Stomach (tissue), 9 donors: ENCODE measurements around the gene ZNF14. TPM values are rescaled to one million over a fixed set of nuclear protein-coding genes. Genes with fewer than 3 reads are reported as not detected.

Source experiments
- DNase-seq, 2 donors: peaks; one replicate each; pipeline versions ENCODE4 v3.0.0 to v3.0.0-alpha.2; 2013 to 2019
- H3K27ac ChIP-seq, 5 donors: fragments of 200-600 bp in 4 of 5; sonication (generic) in 4 of 5; one replicate each; pipeline ENCODE4 v1.5.1; 2013 to 2019; ENCODE audit warnings: mild to moderate bottlenecking in 1 of 5, moderate library complexity in 1 of 5
- H3K27me3 ChIP-seq, 3 donors: fragments of 200-600 bp; sonication (generic); one replicate each; pipeline ENCODE4 v1.5.1; 2017 to 2019; ENCODE audit warnings: mixed run types in 1 of 3
- H3K36me3 ChIP-seq, 4 donors: fragments of 200-600 bp; sonication (generic); 1 replicate in 3 of 4; 2 replicates in 1 of 4; pipeline ENCODE4 v1.5.1; 2016 to 2019
- H3K4me1 ChIP-seq, 4 donors: fragments of 200-600 bp; sonication (generic); one replicate each; pipeline ENCODE4 v1.5.1; 2016 to 2019
- H3K4me3 ChIP-seq, 4 donors: fragments of 200-600 bp; sonication (generic) in 3 of 4; one replicate each; pipeline ENCODE4 v1.5.1; 2016 to 2019; ENCODE audit warnings: mild to moderate bottlenecking in 1 of 4
- H3K9me3 ChIP-seq, 4 donors: fragments of 200-600 bp; sonication (generic); one replicate each; pipeline ENCODE4 v1.5.1; 2016 to 2019
- CTCF ChIP-seq, 7 experiments: fragments of 450-650 bp in 4 of 7; fragments of 200-600 bp in 3 of 7; sonication (generic) in 3 of 7; IDR thresholded peaks; one replicate each; pipeline ENCODE4 v1.5.1; 2016 to 2019; ENCODE audit warnings: antibody characterized with exemption in 7 of 7, control low read depth in 2 of 7, mild to moderate bottlenecking in 1 of 7
- EP300 ChIP-seq: sonication (generic); formaldehyde crosslinking; IDR thresholded peaks from one replicate; pipeline ENCODE4 v1.6.1; 2017; ENCODE audit warnings: antibody characterized with exemption
- POLR2A ChIP-seq, 4 donors: fragments of 450-650 bp; IDR thresholded peaks; one replicate each; pipeline ENCODE4 v1.6.1; 2016; ENCODE audit warnings: antibody characterized with exemption in 4 of 4, control low read depth in 2 of 4, mild to moderate bottlenecking in 1 of 4, moderate library complexity in 1 of 4
- POLR2AphosphoS5 ChIP-seq, 3 donors: sonication (generic); formaldehyde crosslinking; IDR thresholded peaks; one replicate each; pipeline ENCODE4 v1.6.1; 2016; ENCODE audit warnings: antibody characterized with exemption in 3 of 3
- WGBS, 5 donors: extraction: QIAGEN DNeasy Blood & Tissue Kit in 3 of 5; methylation state at CpG; one replicate each; pipeline versions ENCODE4 v1.1.5 to v1.1.7; 2013 to 2018; 5-methylcytosine and 5-hydroxymethylcytosine counted together
- intact Hi-C: fragments of 100-400 bp; cut with DNase I; formaldehyde crosslinking; loops from one replicate; pipeline ENCODE4 v1.15.1; 2023; ENCODE audit warnings: low total_unique reads
- polyA plus RNA-seq, 3 donors: library from polyadenylated mRNA; stranded (reverse); fragments of 200-250 nt; gene quantifications; one replicate each; pipeline ENCODE4 v1.2.3, GENCODE V29; 2013
- total RNA-seq, 5 donors: library from RNA; depleted of rRNA; stranded (reverse); fragments of >200 nt; gene quantifications; one replicate each; pipeline versions ENCODE4 v1.1.0 to v1.2.3, GENCODE V29; 2014 to 2016
- donor health status: healthy with polysubstance abuse.
- donor health status: Bipolar disorder and iron deficiency.
- donor health status: healthy.

ZNF14 gene
- total and polyA plus RNA-seq, 8 donors, result 0.29 to 13.2 (median 4.3) TPM

GRCh38 chr19:19758164-19758563, 25.3 kb upstream of the ZNF14 start:
- DNase-seq, result no peak
- WGBS, 5 donors, result 86 to 95% (median 89%) methylated on average over 4 of the region's 4 CpGs
- intact Hi-C loops, result no loop called here

GRCh38 chr19:19752760-19753403, 20.0 kb upstream of the ZNF14 start:
- intact Hi-C loops, result no loop called here
- no peaks in the 10 kb centered on the region for H3K4me1 ChIP-seq
- no peak overlapping the region for H3K4me3 ChIP-seq
- H3K36me3 ChIP-seq, result peaks cover 0 to 4% (median 0%) of the 10 kb centered on the region in 4 donors
- 91 to 96% (median 93%) methylated on average over 6 to 11 of the region's 11 CpGs for WGBS, 5 donors
- H3K9me3 ChIP-seq, result peaks cover 0 to 13% (median 3%) of the 10 kb centered on the region in 4 donors
- no peak overlapping the region for H3K27ac ChIP-seq
- TF ChIP-seq POLR2A (IDR thresholded peaks at IDR 0.05) (no peak), CTCF (IDR thresholded peaks at IDR 0.05) (no peak), EP300 (no peak), POLR2AphosphoS5 (IDR thresholded peaks at IDR 0.05) (no peak)
- H3K27me3 ChIP-seq, result peaks cover 0 to 4% (median 0%) of the 10 kb centered on the region in 3 donors
- DNase-seq, result no peak

More at GRCh38 chr19:19758164-19758563, 25.3 kb upstream of the ZNF14 start:
- H3K4me1 ChIP-seq, result no peaks in the 10 kb centered on the region
- no peaks in the 10 kb centered on the region for H3K27me3 ChIP-seq
- peaks cover 0 to 16% (median 9%) of the 10 kb centered on the region in 4 donors for H3K36me3 ChIP-seq
- TF ChIP-seq POLR2AphosphoS5 (IDR thresholded peaks at IDR 0.05) (no peak), CTCF (IDR thresholded peaks at IDR 0.05) (no peak), POLR2A (IDR thresholded peaks at IDR 0.05) (no peak), EP300 (no peak)
- peaks cover 0 to 8% (median 3%) of the 10 kb centered on the region in 4 donors for H3K9me3 ChIP-seq
- H3K4me3 ChIP-seq, result no peak overlapping the region
- no peak overlapping the region for H3K27ac ChIP-seq

GRCh38 chr19:19751846-19752245, 18.9 kb upstream of the ZNF14 start:
- no peaks in the 10 kb centered on the region for H3K36me3 ChIP-seq
- TF ChIP-seq EP300, result no peak
- no peak for TF ChIP-seq POLR2AphosphoS5 (IDR thresholded peaks at IDR 0.05)
- WGBS, 5 donors, result 75 to 85% (median 84%) methylated on average over 10 to 12 of the region's 12 CpGs
- peaks cover 0 to 11% (median 1%) of the 10 kb centered on the region in 4 donors for H3K9me3 ChIP-seq
- H3K4me3 ChIP-seq, result no peak overlapping the region
- intact Hi-C loops, result no loop called here
- H3K27ac ChIP-seq, result no peak overlapping the region
- no peaks in the 10 kb centered on the region for H3K4me1 ChIP-seq
- peaks cover 0 to 12% (median 0%) of the 10 kb centered on the region in 3 donors for H3K27me3 ChIP-seq
- no peak for DNase-seq

GRCh38 chr19:19750842-19751790, 18.2 kb upstream of the ZNF14 start:
- intact Hi-C loops, result no loop called here
- Histone ChIP-seq H3K27me3 (peaks cover 0 to 12% (median 0%) of the 10 kb centered on the region in 3 donors), H3K9me3 (peaks cover 0 to 18% (median 0%) of the 10 kb centered on the region in 4 donors), H3K4me1 (no peaks in the 10 kb centered on the region), H3K4me3 (no peak overlapping the region), H3K27ac (no peak overlapping the region), H3K36me3 (no peaks in the 10 kb centered on the region)
- 86 to 91% (median 87%) methylated on average over 23 to 40 of the region's 40 CpGs for whole genome bisulfite sequencing, 5 donors
- no peak for TF ChIP-seq POLR2A (IDR thresholded peaks at IDR 0.05)
- TF ChIP-seq EP300, result no peak
- TF ChIP-seq POLR2AphosphoS5 (IDR thresholded peaks at IDR 0.05), result no peak
- TF ChIP-seq CTCF (IDR thresholded peaks at IDR 0.05), result no peak
- DNase-seq, result peak in 1 of 2 donors; percentile 2
